GM19328 (cell line): Measurements from ENCODE around the gene CNTRL.
"Not testable (repeated sequence)": the region's sequence is repeated elsewhere in the genome, so short reads cannot be mapped to it uniquely, and the experiment has no call there.

Experiments used
- ATAC-seq: cut with Tn5 transposase; IDR thresholded peaks from one replicate; pipeline ENCODE4 v1.9.1; 2021; ENCODE audit warnings: mild to moderate bottlenecking, moderate library complexity; ENCODE audit not compliant: unreplicated experiment

CNTRL gene

DNA sequence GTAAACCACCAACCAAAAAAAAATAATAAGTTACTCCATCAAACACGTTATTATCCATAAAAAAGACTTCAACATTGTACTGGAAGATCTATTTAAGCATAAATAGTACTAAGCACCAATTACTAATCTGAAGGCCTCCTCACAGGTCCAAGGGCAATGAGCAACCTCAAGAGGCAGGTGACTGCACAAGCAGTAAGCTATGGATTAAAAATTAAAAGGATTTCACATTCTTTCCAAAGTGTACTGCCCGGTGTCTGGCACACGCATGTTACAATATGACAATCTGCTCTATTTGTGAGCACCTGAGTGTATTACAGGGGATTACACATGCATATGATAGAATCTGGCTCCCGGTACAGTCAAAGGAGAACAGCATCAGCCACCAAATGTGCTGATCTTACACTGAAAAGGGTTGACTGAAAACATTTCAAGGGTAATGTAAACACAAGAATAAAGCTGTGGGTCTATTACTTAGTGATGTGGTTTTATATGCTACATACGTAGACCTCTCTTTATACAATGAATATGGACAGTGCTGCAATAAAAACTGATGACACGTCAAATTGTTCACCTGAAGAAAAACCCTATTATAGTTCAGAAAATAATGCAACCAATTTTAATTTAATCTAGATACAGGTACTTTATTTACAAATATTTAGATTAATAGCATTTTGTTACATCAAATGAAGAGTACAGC is 104.1 kb downstream of the CNTRL start:
- ATAC-seq: no peak

DNA sequence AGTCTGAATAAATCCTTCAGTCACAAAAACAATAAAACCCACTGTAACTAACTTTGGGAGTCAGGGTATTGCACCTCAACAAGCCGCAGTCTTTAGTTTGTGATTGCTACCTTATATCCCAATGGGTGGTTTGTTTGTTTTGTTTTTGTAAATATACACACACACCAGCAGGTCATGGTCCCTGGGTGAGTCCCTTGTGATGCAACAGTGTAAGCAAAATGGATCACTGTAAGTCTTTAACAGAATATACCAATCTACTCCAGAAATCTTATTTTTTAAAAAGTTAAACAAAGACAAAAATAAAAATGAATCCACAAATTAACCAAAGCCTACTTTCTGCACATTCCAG is 104.6 kb downstream of the CNTRL start:
- not testable (repeated sequence) for ATAC-seq

DNA sequence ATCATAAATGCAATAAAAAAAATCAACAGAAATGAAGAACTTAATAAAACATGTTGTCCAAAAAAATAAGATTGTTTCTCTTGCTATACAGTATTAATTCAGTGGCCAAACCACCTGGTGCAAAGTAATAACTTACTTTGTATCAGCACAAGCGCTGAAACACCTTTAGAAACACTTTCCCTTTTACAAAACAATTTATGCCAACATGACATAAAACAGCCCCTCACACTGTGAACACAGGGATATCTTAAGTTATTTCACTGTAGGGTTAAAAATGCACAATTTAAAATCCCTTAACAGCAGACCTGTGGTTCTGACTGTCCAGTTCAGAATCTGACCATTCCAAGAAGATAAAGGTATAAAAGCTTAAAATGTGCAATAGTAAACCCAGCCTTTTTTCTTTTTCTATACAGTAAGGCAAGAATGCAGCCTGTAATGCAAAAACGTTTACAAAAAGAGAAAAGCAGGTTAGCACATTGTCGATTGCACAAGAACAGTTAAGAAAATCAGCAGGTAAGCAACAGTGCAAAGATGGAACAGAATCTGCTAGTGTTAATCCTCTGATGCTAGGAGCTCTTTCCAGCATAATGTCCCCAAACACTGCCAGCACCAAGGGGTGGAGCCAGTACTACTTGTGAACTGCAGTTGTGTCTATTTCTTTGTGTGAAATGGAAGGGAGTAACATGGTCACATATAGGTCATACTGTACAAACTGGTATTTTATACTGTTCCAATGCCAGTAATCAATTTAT is 105.4 kb downstream of the CNTRL start:
- no peak for ATAC-seq

DNA sequence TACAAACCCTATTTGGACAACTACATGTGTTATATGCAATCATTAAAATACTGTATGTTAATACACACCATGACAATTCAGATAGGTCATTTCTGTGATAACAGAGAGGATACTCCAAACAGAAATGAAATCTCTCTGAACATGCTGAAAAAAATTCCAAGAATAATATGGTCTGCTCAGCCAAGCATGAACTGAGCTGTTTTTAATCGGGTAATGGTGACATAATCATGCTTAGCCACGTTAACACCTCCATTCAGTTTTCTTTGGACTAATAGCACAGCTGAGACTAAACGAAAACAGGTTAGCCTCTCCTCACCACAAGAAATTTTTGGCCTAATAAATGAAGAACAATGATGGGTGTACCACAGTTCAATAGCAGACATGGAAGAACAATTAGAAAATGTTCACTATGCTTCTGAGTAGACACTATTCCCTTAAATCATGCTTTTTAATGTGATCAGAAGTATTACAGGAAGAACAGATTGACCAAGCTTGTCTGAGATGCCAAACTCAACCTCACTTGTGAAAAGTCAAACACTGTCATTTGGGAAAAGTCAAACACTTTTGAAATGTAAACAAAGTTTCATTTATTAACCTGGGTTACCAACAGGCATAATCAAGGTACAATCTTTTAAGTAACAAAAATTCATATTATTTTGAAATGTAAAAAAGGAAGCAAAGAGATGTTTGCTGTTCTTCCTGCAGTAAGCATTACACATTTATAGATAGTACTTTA is 107.5 kb downstream of the CNTRL start:
- no peak for ATAC-seq

DNA sequence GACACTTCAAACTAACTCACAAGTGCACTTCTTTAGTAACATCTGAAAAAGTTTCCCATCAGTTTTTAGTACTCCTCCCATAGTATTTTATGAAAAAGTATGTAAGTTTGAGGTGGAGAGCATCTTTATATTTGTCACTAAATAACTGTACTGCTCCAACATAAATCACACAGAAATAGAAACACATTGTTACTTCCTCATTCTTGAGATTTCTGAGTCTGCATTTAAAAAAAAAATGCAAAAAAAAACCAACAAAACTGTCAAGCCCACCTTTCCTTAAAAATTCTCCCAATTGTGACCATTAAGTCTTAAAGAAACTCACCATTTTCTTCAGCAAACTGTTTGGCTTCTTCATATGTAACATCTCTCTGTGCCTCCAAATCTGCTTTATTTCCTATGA is 108.2 kb downstream of the CNTRL start:
- no peak for ATAC-seq

DNA sequence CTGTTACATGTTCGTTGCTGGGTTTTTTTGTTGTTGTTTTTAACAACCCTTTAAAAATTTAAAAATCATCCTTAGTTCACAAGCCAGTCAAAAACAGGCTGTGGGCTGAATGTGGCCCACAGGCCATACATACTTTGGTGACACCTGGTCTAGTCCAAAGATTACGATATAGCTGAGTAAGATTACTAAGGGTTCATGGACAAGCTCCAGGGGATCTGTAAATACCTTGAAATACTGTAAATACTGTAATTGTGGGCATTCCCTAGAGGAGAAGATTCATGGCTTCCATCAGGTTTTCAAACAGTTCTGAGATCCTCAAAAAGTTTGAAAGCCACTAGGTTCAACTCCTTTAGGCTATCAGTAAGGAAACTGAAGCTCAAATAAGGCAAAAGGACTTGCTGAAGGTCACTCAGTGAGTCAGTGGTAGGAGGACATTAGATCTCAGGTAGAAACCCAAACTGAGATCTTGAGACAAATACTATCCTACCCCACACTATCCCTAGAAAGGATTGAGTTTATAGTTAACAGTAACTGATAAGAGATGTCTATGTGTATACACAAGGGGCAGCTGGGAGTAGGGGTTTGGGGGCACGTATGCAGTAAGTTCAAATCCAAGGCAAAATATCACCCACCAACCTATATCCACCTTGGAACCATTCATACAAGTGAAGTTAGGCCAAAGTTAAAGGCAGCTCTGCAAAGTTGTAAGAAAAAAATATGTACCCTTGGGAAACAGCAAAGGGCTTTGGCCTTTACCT is 109.1 kb downstream of the CNTRL start:
- ATAC-seq: no peak

DNA sequence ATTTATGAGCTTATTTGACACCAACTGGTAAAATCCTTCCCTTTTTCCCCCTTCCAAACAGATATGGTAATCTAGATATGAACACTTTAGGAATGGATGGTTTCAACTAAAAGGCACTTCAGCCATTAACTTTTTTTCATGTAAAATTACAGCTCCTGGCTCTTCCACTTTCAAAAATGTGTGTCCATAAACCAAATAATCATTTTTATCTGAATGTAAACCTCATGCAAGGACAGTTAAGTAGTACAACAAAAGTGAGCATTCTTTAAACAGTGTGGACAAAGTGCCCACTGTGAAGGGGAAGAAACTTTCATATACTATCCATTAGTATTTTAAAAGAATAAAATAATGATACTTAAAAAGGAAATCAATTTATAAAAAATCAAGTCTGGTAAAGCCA is 109.7 kb downstream of the CNTRL start:
- ATAC-seq: no peak

DNA sequence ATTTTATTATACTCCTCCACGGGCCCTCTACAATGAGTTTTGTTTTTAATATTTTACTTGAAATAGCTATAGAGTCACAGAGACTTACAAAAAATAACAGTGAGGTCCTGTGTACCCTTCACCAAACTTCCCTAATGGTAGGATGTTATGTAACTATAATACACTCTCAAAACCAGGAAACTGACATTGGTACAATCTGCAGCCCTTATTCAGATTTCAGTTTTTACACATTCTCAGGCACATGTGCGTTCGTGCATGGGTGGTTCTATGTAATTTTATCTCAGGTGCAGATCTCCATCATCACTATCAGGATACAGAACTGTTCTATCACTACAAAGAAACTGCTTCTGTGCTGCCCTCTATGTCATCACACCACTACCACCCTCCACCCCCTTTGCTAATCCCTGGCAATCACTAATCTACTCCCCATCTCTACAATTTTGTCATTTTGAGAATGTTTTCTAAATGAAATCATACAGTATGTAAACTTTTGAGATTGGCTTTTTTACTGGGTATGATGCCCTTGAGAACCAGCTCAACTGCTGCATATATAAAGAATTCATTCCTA is 110.5 kb downstream of the CNTRL start:
- ATAC-seq: no peak

DNA sequence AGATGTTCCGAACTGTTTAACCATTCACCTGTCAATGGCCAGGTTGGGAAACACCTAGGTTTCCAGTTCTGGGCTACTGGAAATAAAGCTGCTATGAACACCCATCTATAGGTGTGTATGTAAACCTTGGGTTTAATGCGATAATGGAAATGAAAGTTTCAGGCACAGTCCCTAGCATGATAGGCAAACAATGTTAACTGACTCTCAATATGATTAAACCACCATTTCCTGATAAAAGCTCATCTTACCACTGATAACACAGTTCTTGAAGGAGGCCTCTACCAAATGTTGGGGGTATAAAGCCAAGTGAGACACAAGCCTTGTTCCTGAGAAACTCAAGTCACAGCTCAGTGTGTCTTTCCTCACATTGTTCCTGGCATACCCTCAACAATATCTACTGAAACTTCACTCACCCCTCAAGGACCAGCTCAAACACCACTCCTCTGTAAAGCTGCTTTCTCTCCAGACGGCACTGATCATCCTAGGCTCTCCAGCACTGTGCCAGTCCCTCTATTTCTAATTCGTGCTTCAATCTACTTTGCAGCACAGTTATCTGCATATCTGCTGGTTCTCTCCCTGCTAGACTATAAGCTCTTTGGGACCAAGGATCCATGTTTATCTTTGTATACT is 111.1 kb downstream of the CNTRL start:
- no peak for ATAC-seq

DNA sequence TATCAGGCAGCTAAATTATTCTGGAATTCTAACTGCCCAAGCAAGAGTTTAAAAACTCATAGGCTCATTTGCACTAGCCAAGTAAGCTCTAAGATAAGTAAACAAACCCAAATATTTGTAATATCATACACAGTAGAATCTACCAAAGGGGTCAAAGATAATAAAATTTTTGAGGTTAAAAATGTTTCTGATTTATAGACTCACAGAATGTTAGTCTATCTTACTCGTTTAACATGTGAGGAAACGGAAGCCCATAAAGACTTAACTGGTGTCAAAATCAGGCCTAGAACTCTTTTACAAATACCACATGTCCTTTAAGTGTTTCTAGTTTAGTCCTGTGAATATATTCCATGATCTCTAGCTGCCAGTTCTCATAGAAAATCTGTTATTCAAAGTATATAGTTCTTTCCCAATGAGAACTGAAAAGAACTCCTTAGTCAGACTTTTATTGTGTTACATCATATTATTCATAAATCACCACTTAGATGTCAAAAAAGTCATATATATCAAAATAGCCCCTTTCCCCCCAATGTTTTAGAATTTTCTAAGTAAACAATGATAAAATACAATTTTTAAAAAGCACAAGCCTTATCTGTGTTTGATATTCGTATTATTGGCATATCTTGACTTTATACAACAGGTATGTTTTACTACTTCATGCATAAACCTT is 113.0 kb downstream of the CNTRL start:
- ATAC-seq: no peak

DNA sequence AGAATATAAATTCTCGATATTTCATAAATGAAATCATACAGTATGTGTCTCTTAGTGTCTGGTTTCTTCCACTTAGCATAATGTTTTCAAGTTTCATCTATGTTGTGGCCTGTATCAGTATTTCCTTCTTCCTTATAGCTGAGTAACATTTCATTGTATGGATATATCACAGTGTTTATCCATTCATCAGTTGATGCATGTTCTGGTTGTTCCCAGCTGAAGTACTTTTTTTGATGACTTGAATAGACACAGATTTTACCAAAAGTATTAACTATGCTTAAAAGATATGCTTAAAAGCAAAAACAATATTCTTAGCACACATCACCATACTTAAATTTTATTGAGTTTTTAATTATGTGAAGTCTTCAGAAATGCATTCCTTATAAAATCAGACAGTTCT is 114.3 kb downstream of the CNTRL start:
- ATAC-seq: no peak

DNA sequence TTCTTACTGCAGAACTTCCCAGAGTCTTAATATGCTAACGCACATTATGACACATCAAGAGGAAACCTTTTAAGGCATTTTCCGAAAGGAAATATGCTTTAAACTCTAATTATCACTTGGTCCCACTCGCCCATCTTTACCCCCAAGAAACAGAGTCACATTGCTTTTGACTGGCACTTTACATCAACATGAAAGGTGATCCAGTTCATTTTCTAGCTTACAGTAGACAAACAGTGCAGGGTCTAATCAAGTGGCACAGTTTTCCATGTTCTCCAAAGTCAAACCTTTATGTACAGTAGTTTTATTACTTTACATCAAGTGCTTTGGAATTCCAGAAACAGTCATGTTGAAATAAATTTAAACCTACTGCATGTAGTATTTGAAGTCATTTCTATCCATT is 114.9 kb downstream of the CNTRL start:
- ATAC-seq: no peak

DNA sequence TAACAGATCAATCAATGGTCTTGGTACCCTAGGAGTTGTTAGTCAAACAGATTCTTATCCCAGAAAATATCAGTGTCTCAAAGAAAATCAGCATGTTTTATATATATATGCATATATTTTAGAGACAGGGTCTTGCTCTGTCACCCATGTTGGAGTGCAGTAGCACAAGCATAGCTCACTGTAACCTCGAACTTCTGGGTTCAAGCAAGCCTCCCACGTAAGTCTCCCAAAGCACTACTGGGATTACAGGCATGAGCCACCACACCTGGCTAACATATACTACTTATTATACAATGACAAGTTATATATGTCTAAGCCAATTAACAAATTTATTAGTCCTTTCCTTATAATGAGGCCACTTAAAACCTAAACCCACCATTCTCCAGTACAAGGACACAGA is 116.5 kb downstream of the CNTRL start:
- no peak for ATAC-seq

DNA sequence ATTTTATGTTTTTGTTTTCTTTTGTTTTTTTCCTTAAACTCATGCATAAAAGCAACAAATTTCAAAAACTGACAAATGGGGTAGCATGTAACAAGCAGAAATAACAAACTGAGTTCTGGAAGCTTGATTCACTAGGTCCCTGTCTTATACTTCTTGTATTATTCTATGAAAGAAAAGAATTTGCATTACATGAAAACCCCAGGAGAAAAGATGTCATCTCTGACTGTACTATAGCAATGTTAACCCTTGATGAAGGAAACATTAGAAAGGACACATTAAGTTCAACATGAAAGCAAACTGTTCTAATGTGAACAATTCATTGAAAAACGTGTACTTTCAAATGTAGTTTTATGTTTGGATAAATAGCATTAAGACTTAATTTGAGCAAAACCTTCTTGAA is 117.8 kb downstream of the CNTRL start:
- ATAC-seq: no peak

DNA sequence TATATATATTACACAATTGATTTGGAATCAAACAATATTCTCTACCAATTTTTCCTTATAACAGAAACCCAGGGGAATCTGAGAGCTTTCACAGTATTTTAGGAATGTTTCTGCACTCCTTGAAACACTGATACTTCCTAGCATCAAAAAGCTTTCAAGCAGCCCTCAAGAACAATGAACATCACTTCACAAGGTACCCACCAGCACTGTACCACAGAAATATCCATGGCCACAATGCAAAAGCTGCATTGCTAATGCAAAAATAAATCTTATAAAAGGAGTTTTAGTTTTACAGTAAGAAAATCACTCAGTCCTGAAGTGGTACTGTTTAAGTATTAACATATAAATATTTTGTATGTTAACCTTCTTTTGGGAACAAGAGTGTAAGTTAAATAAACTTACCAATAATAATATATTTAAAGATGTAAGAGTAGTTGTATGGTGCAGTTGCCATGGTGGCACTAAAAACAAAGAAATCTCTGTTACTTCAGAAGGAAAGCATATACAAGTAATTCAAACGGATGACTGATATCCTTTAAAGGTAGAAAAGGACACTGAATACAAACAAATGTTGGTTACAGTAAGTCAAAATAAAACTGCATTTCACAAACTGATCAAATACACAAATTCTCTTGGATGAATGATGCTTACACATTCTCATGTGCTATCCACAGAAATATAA is 118.3 kb downstream of the CNTRL start:
- no peak for ATAC-seq

DNA sequence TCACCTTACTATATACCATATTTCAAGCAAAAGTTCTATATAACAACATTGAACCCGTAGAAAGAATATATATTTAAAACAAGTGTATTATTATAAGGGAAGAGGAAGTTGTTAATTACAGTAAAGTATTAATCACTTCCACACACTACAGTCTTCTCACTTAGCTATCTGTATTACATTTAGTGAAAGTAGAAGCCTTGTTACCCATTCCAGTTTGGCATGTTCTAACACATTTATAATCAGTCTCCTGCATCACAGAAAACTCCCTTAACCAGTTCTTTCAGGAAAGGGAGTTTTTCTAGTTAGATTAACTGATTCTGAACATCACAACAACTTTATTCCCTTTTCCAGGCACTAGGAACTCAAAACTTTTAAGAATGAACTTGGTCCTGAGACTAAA is 120.0 kb downstream of the CNTRL start:
- ATAC-seq: no peak

DNA sequence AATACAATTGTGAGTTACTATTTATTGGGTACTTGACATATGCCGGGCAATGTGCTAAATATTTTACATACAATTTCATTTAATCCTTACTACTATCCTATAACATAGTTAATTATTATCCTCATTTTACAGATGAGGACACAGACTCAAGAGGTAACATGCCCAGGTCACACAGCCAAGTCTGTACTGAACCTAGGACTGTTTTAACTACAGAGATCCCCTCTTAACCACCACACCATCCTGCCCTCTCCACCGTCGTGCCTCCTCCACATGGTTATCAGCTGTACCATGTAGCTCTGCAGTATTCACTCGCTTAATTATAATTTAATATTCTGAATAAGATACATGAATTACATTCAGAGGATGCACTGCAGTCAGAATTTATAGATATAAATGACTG is 121.6 kb downstream of the CNTRL start:
- no peak for ATAC-seq

DNA sequence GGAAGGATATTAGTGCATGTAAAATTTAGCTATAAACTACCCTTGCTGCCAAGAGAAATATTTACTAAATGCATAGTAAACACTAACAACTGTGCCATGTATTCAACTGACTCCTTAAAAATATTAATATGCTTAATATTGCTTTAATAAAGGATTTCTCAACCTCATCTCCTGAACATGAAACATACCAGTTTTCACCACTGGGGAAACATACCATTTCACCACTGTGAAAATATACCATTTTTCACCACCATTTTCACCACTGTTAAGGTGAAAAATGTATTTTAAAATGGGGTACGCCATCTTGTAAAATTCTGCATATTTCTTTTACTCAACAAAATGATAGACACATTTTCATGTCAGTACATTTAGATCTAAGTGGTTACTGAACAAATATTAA is 122.4 kb downstream of the CNTRL start:
- ATAC-seq: no peak

DNA sequence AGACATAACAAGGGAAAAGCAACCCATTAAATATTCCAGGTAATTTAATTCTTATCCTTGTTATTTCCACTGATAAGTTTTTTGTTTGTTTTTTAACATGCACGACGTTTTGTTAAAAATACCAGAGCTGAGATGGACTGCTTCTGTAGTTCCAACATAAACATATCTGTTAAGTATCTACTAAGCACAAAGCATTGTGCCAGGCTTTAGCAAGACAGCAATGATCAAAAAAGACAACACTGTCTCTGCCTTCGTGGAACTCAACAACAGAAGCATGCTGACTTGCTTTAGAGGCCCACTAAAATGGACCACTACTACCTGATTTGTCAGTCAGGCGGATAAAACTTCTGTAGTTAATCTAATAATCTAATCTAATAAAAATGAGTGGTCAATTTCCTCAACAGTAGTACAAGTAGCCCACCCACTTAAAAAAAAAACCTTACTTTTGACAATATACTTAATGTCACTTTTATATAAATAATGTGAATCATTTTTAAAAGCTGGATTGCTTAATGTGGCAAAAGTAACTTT is 123.8 kb downstream of the CNTRL start:
- no peak for ATAC-seq
